Stimulated activated CD8-positive, alpha-beta memory T cell treated with anti-CD3 and anti-CD28 coated beads, Interleukin-15, amount 100 ng/mL, for 48 hours (primary cell): Measurements from ENCODE around the gene NPEPL1.
"Not testable (repeated sequence)": the region's sequence is repeated elsewhere in the genome, so short reads cannot be mapped to it uniquely, and the experiment has no call there.

Source experiments
- DNase-seq, 2 donors: peaks; one replicate each; pipeline ENCODE4 v3.0.0-alpha.2; 2020; ENCODE audit warnings: low read depth in 2 of 2

NPEPL1 gene

GRCh38 chr20:58740356-58741308 is 48.0 kb downstream of the NPEPL1 start:
- DNase-seq = no peak

- no peak for DNase-seq
Measured at GRCh38 chr20:58741384-58741783, 48.8 kb downstream of the NPEPL1 start.

GRCh38 chr20:58742668-58743566 is 50.3 kb downstream of the NPEPL1 start:
- DNase-seq = no peak

GRCh38 chr20:58743929-58744534 is 51.4 kb downstream of the NPEPL1 start:
- DNase-seq = no peak

- no peak for DNase-seq
Measured at GRCh38 chr20:58744836-58745235, 52.2 kb downstream of the NPEPL1 start.

- no peak for DNase-seq
Measured at GRCh38 chr20:58745391-58745790, 52.8 kb downstream of the NPEPL1 start.

GRCh38 chr20:58746620-58747019 is 54.0 kb downstream of the NPEPL1 start:
- DNase-seq = no peak

- no peak for DNase-seq
Measured at GRCh38 chr20:58747211-58747610, 54.6 kb downstream of the NPEPL1 start.

GRCh38 chr20:58748618-58749017 is 56.0 kb downstream of the NPEPL1 start:
- no peak for DNase-seq

- DNase-seq = no peak
Measured at GRCh38 chr20:58749098-58749769, 56.6 kb downstream of the NPEPL1 start.

GRCh38 chr20:58749979-58750378 is 57.4 kb downstream of the NPEPL1 start:
- no peak for DNase-seq

- not testable (repeated sequence) for DNase-seq
Measured at GRCh38 chr20:58750706-58751105, 58.1 kb downstream of the NPEPL1 start.

- DNase-seq = no peak
Measured at GRCh38 chr20:58751979-58752378, 59.4 kb downstream of the NPEPL1 start.

GRCh38 chr20:58752565-58752964 is 60.0 kb downstream of the NPEPL1 start:
- no peak for DNase-seq

GRCh38 chr20:58753267-58753921 is 60.8 kb downstream of the NPEPL1 start:
- DNase-seq = no peak

- no peak for DNase-seq
Measured at GRCh38 chr20:58753922-58754551, 61.4 kb downstream of the NPEPL1 start.

- no peak for DNase-seq
Measured at GRCh38 chr20:58754584-58754983, 62.0 kb downstream of the NPEPL1 start.

GRCh38 chr20:58755062-58755697 is 62.6 kb downstream of the NPEPL1 start:
- DNase-seq = no peak

- no peak for DNase-seq
Measured at GRCh38 chr20:58755766-58756449, 63.3 kb downstream of the NPEPL1 start.

GRCh38 chr20:58756450-58756775 is 63.8 kb downstream of the NPEPL1 start:
- DNase-seq = no peak
